HG02840 (cell line): Measurements from ENCODE around the gene CTXND2.

Source experiments
- ATAC-seq: cut with Tn5 transposase; IDR thresholded peaks from one replicate; pipeline ENCODE4 v1.9.1; 2021; ENCODE audit warnings: mild to moderate bottlenecking, moderate library complexity, moderate number of reproducible peaks; ENCODE audit not compliant: unreplicated experiment, low FRiP score

Gene CTXND2

GRCh38 chr1:150955280-150955679 is 68.3 kb downstream of the CTXND2 start:
- ATAC-seq, result no peak

DNA sequence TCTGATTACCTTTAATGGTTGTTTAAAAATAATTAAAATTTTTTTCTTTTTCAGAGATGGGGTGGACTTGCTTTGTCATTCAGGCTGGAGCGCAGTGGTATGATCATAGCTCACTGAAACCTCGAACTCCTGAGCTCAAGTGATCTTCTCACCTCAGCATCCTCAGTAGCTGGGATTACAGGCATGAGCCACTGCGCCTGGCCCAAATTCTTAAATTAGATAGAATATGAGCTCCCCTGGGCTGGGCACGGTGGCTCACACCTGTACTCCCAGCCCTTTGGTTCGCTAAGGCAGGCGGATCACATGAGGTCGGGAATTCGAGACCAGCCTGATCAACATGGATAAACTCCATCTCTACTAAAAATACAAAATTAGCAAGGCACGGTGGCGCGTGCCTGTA is 70.7 kb downstream of the CTXND2 start:
- no peak for ATAC-seq

DNA sequence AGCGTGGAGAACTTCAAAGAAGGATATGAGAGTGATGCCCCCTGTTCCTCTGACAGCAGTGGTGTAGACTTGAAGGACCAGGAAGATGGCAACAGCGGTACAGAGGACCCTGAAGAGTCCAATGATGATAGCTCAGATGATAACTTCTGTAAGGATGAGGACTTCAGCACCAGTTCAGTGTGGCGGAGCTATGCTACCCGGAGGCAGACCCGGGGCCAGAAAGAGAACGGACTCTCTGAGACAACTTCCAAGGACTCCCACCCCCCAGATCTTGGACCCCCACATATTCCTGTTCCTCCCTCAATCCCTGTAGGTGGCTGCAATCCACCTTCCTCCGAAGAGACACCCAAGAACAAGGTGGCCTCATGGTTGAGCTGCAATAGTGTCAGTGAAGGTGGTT is 73.7 kb downstream of the CTXND2 start:
- no peak for ATAC-seq

DNA sequence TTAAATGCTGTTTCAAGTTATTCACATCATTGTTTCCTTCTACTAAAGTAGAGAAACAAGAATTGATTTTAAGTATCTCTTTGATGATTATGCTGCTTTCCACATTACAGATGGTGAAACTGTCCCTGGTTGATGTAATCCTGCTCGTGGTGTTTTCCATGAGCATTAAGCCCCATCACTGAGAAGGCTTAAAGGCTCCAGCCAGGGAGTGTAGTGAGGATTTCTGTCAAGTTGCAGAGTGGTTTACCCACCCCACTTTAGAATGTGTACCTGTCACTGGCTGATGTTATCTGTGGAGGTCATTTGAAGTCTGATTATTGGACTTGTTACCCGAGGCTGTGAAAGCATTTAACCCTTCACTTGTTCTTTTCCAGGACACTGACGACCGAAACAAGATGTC is 74.8 kb downstream of the CTXND2 start:
- no peak for ATAC-seq
